ENCODE results near the gene CDR2.
"Not testable (repeated sequence)": the region's sequence is repeated elsewhere in the genome, so short reads cannot be mapped to it uniquely, and the experiment has no call there.

CDR2 gene

GRCh38 chr16:22352723-22353122, 21.7 kb downstream of the CDR2 start:
- no peak for DNase-seq (ENCODE audit: low read depth in 2 of 2)

DNA sequence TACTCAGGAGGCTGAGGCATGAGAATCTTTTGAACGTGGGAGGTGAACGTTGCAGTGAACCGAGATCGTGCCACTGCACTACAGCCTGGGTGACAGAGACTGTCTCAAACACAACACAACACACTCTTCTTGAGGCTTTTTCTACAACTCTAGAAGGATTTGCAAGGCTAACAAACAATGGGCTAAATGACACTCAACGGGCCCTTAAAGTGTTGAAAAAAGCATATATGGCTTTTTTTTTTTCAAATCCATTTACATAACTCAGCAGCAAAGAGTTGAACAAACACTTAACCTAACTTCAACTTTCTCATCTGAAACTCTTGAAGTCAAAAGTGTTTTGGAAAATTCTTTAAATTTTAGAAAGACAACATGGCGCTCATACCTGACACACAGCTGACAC, 22.3 kb downstream of the CDR2 start:
- no peak for DNase-seq (ENCODE audit: low read depth in 2 of 2)

DNA sequence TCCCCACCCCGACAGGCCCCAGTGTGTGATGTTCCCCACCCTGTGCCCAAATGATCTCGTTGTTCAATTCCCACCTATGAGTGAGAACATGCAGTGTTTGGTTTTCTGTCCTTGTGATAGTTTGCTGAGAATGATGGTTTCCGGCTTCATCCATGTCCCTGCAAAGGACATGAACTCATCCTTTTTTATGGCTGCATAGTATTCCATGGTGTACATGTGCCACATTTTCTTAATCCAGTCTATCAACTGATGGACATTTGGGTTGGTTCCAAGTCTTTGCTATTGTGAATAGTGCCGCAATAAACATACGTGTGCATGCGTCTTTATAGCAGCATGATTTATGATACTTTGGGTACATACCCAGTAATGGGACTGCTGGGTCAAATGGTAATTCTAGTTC, 23.4 kb downstream of the CDR2 start:
- not testable (repeated sequence) for DNase-seq (ENCODE audit: low read depth in 2 of 2)

DNA sequence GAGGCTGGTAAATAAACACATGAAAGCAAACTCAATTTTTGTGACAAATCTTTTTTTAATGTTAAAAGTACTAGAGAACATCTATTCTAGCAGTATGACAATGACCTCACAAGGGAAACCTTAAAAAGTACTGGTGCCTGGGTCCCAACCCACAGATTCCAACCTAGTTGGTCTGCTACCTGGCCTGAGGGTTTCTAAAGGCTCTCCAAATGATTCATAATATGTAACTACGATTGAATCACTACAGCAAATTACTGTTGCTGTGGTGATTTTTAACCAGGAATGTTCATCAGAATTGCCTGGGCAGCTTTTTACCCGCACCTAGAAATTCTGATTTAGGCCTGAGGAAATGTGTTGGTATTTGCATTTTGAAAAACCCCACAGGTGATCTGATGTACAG, 26.1 kb downstream of the CDR2 start:
- no peak for DNase-seq (ENCODE audit: low read depth in 2 of 2)

DNA sequence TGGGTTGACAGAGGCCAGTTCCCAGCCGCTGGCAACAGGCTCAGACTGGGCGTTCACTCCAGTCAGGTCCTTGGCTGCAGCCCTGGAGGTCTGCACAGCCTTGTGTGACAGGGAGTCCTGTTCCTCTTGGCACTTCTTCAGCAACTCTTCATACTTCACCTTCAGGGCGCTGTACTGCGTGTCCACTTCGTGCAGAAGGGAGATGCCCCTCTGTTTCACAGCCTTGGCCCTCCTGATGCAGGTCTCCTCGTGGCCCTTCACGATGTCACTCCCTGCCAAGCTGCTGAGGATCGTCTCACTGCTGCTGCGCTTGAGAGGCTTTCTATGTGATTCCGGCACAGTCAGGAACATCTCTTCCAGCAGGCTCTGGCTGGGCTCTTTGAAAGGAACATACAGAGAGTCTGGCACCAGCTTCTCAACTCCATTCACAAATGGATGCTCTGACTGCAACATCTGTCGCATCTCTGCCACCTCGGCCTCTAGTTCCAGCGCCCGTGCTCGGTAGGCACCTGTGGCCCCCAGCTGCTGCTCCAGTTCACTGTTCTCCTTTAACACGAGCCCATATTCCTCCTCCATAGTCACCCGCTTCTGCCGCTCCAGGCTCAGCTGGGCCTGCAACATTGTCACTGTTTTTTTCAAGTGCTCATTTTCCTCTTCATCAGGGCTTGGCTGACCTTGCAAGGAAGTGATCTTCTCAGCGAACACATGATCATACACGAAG, 27.2 kb downstream of the CDR2 start:
- no peak for DNase-seq (ENCODE audit: low read depth in 2 of 2)

- no peak for DNase-seq (ENCODE audit: low read depth in 2 of 2)
Measured at GRCh38 chr16:22346483-22346882, 27.9 kb downstream of the CDR2 start.

GRCh38 chr16:22342082-22342481, 32.3 kb downstream of the CDR2 start:
- no peak for DNase-seq (ENCODE audit: low read depth in 2 of 2)

DNA sequence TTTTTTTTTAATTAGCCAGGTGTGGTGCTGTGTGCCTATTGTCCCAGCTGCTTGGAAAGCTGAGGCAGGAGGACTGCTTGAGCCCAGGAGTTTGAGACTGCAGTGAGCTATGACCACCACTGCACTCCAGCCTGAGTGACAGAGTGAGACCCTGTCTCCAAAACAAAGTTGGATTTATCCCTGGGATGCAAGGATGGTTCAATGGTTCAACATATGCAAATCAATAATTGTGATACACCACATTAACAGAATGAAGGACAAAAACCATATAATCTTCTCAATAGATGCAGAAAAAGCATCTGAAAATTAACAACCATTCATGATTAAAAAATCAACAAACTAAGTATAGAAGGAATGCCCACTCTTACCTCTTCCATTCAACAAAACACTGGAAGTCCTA, 33.5 kb downstream of the CDR2 start:
- no peak for DNase-seq (ENCODE audit: low read depth in 2 of 2)

DNA sequence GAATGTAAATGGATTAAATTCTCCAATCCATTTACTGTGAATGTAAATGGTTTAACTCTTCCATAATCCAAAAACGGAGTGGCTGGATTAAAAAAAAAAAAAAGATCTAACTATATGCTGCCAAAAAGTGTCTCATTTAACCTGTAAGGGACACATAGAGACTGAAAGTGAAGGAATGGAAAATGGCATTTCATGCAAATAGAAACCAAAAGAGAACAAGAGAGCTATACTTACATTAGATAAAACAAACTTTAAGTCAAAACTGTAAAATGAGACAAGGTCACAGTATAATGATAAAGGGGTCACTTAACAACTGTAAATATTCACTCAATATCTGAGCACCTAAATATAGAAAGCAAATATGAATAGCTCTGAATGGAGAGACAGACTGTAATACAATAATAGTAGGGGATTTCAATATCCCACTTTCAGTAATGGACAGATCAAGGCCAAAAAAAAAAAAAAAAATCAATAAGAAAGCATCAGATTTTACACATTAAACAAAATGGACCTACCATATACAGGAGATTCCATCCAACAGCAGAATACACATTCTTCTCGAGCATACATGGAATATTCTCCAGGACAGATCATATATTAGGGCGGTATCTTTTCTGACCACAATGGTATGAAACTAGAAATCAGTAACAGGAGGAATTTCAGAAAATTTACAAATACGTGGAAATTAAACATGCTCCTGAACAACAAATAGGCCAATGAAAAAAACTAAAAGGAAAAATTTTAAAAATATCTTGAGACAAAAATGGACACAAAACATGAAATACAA, 36.4 kb downstream of the CDR2 start:
- no peak for DNase-seq (ENCODE audit: low read depth in 2 of 2)

GRCh38 chr16:22337045-22337444, 37.4 kb downstream of the CDR2 start:
- DNase-seq (ENCODE audit: low read depth in 2 of 2), result no peak

DNA sequence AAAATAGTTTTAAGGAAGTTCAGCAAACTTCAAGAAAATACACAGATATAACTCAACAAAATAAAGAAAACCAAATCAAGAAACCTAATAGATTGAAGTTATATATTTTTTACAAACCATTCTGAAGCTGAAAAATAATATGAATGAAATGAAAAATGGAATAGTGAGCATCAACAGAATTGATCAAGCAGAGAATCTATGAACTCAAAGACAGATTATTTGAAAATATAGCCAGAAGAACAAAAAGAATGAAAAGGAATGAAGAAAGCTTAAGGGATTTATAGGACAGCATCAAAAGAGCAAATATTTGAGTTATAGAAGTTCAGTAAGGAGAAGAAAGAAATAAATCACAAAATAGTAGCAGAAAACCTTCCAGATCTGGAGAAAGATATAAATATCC, 37.8 kb downstream of the CDR2 start:
- no peak for DNase-seq (ENCODE audit: low read depth in 2 of 2)

- DNase-seq (ENCODE audit: low read depth in 2 of 2), result no peak
Measured at GRCh38 chr16:22335668-22336246, 38.7 kb downstream of the CDR2 start.

DNA sequence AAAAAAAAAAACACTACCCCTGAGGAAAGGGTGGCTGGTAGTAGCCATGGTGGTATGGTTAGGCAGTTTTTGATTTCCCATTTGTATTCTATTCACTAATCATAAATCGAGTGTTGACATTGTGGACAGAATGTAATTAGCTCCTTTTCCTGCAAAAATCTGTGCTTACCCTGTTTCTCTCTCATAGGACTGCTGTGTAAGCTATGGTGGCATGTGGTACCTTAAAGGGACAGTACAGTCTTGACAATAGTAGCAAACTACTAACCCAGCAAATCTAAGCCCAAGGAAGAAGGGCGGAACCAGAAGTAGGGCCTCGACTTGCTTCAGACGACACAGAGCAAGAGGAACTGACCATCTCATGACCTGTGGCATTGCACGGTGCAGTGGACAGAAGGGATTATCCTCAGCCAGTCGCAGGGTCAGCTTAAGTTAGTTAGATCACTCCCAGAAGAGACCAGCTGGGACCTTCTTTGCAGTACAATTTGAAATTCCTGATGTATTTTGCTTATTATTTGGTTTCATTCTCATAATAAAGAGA, 40.9 kb downstream of the CDR2 start:
- DNase-seq (ENCODE audit: low read depth in 2 of 2), result no peak

- no peak for DNase-seq (ENCODE audit: low read depth in 2 of 2)
Measured at GRCh38 chr16:22330326-22330725, 44.1 kb downstream of the CDR2 start.

DNA sequence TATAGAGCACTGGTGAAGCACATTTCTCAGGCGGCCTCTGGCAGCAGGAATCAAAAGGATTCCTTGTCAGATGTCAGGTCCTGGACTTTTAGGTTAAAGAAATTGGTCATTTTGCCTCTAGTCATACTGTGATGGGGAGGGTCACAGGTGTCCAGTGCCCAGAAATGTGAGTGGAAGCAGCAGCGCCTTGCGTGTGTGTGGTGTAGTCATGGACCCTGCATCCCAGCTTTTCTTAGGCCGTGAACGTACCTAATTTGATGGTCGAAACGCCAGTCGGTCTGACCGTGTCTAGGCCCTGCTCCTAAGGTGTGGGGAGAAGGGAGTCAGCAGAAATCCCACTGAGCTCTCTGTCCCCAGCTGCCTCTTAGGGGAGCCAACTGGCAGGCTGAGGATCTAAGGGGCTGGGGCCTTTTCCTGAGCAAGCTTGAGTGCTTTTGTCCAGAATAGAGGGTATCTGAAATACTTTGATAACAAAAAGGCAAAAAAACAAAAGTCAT, 45.2 kb downstream of the CDR2 start:
- no peak for DNase-seq (ENCODE audit: low read depth in 2 of 2)

DNA sequence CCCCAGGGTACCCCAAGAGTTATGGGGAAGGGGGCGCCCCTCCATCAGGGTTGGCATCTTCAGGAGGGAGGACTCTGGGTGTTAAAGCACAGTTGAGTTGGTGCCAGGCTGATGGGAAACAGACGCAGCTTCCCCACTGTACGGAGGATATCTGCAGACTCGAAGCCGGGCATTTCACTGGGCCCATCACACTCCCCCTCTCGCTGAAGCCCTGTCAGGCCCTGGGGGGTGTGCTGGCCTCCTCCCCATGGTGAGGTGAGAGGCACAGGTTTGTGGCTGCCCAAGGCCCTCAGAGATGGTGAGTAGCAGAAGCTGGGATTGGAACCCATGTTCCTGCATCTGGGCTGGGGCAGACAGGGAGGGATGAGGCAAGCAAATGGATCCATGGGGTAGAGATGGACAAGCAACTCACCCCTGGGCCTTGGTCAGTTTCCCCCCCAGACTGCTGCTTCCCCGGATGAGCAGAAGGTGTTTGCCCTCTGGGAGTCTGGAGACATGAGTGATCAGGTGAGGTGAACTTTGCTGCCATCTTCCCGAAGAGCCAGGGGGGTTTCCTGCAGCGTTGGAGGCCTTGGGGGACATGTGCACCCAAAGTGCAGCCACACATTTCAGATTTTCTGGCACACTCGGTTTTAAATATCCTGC, 46.2 kb downstream of the CDR2 start:
- DNase-seq (ENCODE audit: low read depth in 2 of 2), result no peak

DNA sequence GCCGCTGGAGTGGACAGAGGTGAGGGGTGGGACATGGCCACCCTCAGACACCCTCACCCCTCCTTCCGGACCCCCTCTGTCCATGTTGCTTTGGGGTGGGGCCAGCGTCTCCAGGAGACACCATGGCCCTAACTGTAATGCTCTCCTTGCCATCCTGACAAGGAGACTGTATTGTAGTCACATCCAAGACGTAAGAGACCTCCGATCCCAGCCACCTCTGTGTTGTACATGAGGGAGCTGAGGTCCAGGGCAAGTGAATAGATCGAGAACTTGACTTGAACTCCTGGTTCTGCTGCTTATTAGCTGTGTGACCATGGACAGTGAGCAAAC, 47.0 kb downstream of the CDR2 start:
- DNase-seq (ENCODE audit: low read depth in 2 of 2), result no peak

GRCh38 chr16:22326771-22327445, 47.5 kb downstream of the CDR2 start:
- DNase-seq (ENCODE audit: low read depth in 2 of 2), result no peak

DNA sequence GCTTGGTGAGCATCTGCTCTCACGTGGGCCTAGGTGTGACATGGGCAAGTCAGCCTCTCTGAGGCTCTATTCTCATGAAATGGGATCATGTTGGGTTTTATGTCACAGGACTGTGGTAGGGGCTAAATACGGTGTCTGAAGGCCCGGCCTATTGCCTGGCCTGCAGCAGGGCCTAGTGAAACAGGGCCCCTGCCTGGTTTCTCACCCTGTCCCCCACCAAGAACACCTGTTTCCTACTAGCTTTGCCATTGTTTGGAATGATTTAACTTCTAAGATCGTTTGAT, 48.1 kb downstream of the CDR2 start:
- DNase-seq (ENCODE audit: low read depth in 2 of 2), result no peak

- DNase-seq (ENCODE audit: low read depth in 2 of 2), result no peak
Measured at GRCh38 chr16:22325598-22326368, 48.6 kb downstream of the CDR2 start.
